ENCODE results near the gene LRRC17.

DNA sequence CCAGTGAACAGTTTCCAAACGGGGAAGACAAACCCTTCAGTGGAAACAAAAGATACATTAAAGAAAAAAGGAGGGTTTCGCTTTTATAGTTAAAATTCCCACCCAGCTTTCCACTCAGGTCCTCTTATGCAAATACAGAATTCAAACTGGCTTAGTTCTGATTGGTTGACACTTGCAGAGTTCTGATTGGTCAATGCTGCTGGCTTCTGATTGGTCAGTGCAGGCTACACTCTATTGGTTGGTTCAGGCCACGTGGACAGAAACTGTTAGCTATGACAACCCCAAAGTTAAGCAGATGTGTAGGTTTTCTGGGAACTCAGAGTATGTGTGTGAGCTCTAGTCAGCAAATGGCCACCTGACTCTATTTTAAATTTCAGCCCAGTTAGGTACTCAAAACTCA lies 81.8 kb downstream of the LRRC17 start:
- TF ChIP-seq POLR2A (IDR thresholded peaks at IDR 0.05) = no peak
- TF ChIP-seq, protein P1, sequence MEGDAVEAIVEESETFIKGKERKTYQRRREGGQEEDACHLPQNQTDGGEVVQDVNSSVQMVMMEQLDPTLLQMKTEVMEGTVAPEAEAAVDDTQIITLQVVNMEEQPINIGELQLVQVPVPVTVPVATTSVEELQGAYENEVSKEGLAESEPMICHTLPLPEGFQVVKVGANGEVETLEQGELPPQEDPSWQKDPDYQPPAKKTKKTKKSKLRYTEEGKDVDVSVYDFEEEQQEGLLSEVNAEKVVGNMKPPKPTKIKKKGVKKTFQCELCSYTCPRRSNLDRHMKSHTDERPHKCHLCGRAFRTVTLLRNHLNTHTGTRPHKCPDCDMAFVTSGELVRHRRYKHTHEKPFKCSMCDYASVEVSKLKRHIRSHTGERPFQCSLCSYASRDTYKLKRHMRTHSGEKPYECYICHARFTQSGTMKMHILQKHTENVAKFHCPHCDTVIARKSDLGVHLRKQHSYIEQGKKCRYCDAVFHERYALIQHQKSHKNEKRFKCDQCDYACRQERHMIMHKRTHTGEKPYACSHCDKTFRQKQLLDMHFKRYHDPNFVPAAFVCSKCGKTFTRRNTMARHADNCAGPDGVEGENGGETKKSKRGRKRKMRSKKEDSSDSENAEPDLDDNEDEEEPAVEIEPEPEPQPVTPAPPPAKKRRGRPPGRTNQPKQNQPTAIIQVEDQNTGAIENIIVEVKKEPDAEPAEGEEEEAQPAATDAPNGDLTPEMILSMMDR (IDR thresholded peaks at IDR 0.05) = no peak
- no peak for TF ChIP-seq EP300 (IDR thresholded peaks at IDR 0.05)
- TF ChIP-seq POLR2AphosphoS5 (IDR thresholded peaks at IDR 0.05) = no peak

Data from suprapubic skin (tissue), 4 donors.